Activated effector memory CD4-positive, alpha-beta T cell treated with Interleukin-2 at 50 U/mL for 16 hours (primary cell): ENCODE results near the gene PLCB1.
A peak's percentile ranks its signal among the peaks of the same experiment; 100 is the strongest.

ENCODE experiments used
- DNase-seq: peaks from one replicate; pipeline ENCODE4 v3.0.0-alpha.2; 2020

Gene PLCB1

DNA sequence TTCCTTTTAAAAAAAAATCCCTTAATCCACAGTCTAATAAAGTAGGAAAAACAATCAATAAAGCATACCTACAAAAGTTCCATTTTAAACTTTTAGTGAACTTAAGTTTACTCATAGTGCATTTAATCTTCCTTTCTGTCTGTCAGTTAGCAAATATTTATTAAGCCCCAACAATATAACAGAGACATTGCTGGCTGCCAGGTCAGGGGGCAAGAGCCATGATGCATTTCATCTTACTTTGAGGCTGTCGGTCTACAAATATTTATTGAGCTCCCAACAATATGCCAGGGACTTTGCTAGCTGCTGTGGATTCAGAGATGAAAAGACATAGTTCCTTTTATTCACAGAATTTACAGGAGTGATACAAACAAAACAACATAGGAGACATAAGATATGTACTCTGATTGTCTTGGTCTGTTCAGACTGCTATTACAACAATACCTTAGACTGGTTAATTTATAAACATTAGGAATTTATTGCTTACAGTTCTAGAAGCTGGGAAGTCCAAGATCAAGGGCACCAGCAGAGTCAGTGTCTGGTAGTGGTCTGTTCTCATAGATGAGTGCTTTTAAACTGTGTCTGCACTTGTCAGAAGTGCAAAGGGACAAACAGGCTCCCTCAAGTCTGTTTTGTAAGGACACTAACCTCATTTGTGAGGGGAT is 118.6 kb downstream of the PLCB1 start:
- no peak for DNase-seq

DNA sequence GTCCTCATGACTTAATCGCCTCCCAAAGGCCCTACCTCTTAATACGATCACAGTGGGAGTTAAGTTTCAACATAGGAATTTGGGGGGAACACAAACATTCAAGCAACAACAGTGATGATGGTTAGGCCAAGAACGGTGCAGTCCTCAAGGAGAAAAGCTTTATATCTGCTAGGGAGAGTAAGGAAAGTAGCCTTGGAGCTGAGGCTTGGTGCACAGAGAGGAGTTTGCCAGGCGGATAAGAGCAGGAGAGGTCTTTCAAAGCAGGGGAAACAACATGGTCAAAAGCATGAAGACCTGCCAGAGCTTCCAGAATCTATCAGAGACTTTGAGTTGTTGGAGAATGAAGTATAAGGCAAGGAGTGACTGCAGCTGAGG is 119.1 kb downstream of the PLCB1 start:
- no peak for DNase-seq

DNA sequence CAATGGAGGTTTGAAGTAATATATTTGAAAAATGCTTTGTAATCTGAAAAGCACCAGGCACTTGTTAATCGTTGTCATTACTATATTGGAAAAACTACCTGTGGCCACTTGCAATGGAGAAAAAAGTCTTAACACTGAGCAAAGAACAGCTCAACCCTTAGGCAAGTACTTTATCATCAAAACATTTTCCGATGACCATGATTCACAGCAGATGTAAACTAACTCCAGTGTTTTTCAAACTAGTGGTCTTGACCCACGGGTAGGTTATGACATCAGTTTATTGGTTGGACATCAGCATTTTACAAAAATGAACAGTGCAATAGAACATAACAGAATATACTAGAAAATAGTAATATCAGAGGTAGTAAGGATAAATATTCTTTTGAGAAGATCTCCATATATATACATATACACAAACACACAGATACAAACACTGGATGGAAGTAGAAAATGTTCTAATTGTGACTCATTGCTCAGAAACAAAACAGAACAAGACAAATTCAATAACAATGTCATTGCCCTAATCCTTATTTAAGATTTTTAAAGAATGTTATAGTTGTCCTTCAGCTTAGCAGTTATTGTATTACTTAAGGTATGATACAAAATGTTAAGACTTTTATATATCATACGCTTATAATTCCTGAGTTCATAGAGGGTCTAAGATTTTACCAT is 123.0 kb downstream of the PLCB1 start:
- DNase-seq, result no peak

- no peak for DNase-seq
Observed at GRCh38 chr20:8255945-8256632, 124.0 kb downstream of the PLCB1 start.

GRCh38 chr20:8260837-8261251 is 128.8 kb downstream of the PLCB1 start:
- DNase-seq, result no peak

GRCh38 chr20:8262721-8263120 is 130.7 kb downstream of the PLCB1 start:
- no peak for DNase-seq

GRCh38 chr20:8265588-8265987 is 133.5 kb downstream of the PLCB1 start:
- no peak for DNase-seq

- DNase-seq, result no peak
Observed at GRCh38 chr20:8267009-8267408, 134.9 kb downstream of the PLCB1 start.

DNA sequence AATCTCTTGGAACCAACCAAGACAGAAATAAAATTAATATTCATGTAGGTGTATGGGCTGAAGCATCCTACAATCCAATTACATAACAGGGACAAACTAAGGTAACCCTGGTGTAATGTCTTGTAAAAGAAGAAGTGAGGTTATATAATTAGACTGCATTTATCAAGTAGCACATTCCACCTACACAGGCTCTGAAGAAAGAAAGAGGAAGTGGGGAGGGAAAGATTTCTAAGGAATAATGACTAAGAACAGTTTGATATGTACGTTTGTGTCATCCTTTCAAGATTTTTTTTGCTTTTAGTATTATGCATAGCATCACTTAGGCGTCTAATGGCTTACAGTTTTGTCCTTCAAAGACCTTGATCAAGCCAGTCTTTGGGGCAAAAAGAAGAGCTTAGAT is 139.7 kb downstream of the PLCB1 start:
- no peak for DNase-seq

- no peak for DNase-seq
Observed at GRCh38 chr20:8272766-8273165, 140.7 kb downstream of the PLCB1 start.

DNA sequence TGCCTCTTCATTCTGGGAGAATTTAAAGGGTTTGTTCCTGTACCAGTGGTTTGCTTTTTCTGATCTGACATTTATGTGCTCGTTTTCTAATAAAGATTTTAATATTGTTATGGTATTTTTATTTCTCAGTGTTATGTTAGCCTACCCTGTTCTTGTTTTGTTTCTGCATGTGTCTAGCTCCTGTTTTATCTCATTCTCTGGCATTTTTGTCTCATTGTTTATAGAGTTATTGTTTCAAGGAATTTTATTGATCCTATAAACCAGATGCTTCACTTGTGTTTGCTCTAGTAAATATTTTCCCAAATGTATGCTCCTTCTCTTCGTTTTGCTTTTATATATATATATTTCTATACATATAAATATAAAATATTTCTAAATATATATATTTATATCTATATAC is 152.8 kb downstream of the PLCB1 start:
- DNase-seq, result no peak

GRCh38 chr20:8287340-8287739 is 155.3 kb downstream of the PLCB1 start:
- DNase-seq, result no peak

GRCh38 chr20:8291200-8291599 is 159.1 kb downstream of the PLCB1 start:
- no peak for DNase-seq

GRCh38 chr20:8291873-8292272 is 159.8 kb downstream of the PLCB1 start:
- DNase-seq, result no peak

- no peak for DNase-seq
Observed at GRCh38 chr20:8292793-8293192, 160.7 kb downstream of the PLCB1 start.

GRCh38 chr20:8293750-8294149 is 161.7 kb downstream of the PLCB1 start:
- DNase-seq, result no peak

GRCh38 chr20:8296536-8296935 is 164.5 kb downstream of the PLCB1 start:
- no peak for DNase-seq

- no peak for DNase-seq
Observed at GRCh38 chr20:8298426-8299043, 166.5 kb downstream of the PLCB1 start.

- no peak for DNase-seq
Observed at GRCh38 chr20:8299921-8300320, 167.9 kb downstream of the PLCB1 start.

DNA sequence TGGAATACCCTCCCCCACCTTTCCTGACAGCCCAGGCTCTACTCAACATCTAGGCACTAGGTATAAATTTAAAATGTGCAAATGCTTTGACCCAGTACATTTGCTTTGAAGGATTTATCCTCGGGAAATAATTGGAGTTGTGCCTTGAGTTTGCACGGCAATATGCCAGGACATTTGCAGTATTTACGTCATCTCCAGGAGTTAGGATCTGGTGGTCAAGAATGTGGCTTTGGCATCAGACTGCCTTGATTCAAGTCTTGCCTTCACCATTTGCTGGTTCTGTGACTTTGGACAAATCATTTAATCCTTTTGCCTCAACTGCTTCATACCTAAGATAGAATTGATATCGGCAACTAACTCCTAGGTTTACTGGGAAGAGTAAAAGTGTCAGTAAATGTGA is 169.6 kb downstream of the PLCB1 start:
- no peak for DNase-seq

GRCh38 chr20:8303651-8304050 is 171.6 kb downstream of the PLCB1 start:
- no peak for DNase-seq

GRCh38 chr20:8304124-8304816 is 172.2 kb downstream of the PLCB1 start:
- no peak for DNase-seq

- peak; percentile 60 for DNase-seq
Observed at GRCh38 chr20:8305449-8305978, 173.4 kb downstream of the PLCB1 start.
